HepG2 (cell line): ENCODE measurements around the gene PPP1R16B. TPM values are rescaled to one million over a fixed set of nuclear protein-coding genes. Genes with fewer than 3 reads are reported as not detected.

Experiments
- ATAC-seq: fragments of 200-7000 bp; cut with Tn5 transposase; 3 replicates; pipeline ENCODE4 v1.9.1; 2020; ENCODE audit warnings: mild to moderate bottlenecking, moderate library complexity
- BruUV-seq: library from RNA; stranded (reverse); fragments of 400-500 nt; replicated peaks from 2 replicates; lab custom pipeline; 2021; lab: Mats Ljungman, UMichigan
- CTCF ChIA-PET: fragments of 300-600 bp; formaldehyde crosslinking; extraction: SDS; loops from one replicate; lab custom pipeline; 2021; ENCODE audit warnings: low total read pairs, inconsistent platforms, low intra/inter-chr PET ratio; lab: Yijun Ruan, JAX
- POLR2A ChIA-PET: fragments of 350-600 bp; sonication (Branson Sonifier 250); formaldehyde crosslinking; loops from one replicate; lab custom pipeline; 2020; ENCODE audit warnings: antibody characterized with exemption, inconsistent platforms; lab: Yijun Ruan, JAX
- DNase-seq: peaks from one replicate; pipeline ENCODE4 v3.0.0-alpha.2; 2015; ENCODE audit warnings: low spot score
- FAIRE-seq: peaks from 3 replicates; lab custom pipeline; 2011; peaks lifted over from hg19 to GRCh38; lab: Jason Lieb, UNC
- H2AFZ ChIP-seq: one replicate; pipeline ENCODE4 v1.6.1; 2011; ENCODE audit warnings: low read length, inconsistent platforms
- H3K27ac ChIP-seq: fragments of 300-600 bp; 3 replicates; pipeline ENCODE4 v1.8.0; 2011; ENCODE audit warnings: mixed run types, mild to moderate bottlenecking, mixed read lengths, low read length, inconsistent platforms; ENCODE audit not compliant: insufficient read depth; ENCODE audit errors: extremely low read length
- H3K27me3 ChIP-seq, 2 experiments: fragments of 200-600 bp in 1 of 2; 2 replicates in 1 of 2; 3 replicates in 1 of 2; pipeline versions ENCODE4 v1.6.0 to v1.8.0; 2011; ENCODE audit warnings: low read length in 2 of 2, mild to moderate bottlenecking in 2 of 2, moderate library complexity in 2 of 2, inconsistent platforms in 1 of 2; ENCODE audit not compliant: insufficient read depth in 2 of 2, control insufficient read depth in 1 of 2
- H3K36me3 ChIP-seq, 2 experiments: fragments of 200-600 bp in 1 of 2; replicated peaks in 1 of 2; 2 replicates in 1 of 2; 3 replicates in 1 of 2; pipeline versions ENCODE4 v1.5.1 to v1.8.0; 2011; ENCODE audit warnings: low read length in 2 of 2, inconsistent platforms in 1 of 2; ENCODE audit not compliant: insufficient read depth in 2 of 2, control insufficient read depth in 1 of 2
- H3K4me1 ChIP-seq: 2 replicates; pipeline ENCODE4 v1.5.1; 2012; ENCODE audit warnings: low read length, inconsistent platforms; ENCODE audit not compliant: insufficient read depth
- H3K4me2 ChIP-seq: 2 replicates; pipeline ENCODE4 v1.6.0; 2011; ENCODE audit warnings: low read depth, low read length, inconsistent platforms
- H3K4me3 ChIP-seq, 3 experiments: fragments of 200-600 bp in 1 of 3; sonication (generic), shearing (Covaris generic) in 1 of 3; replicated peaks in 1 of 3; 2 replicates each; pipeline ENCODE4 v1.5.1; 2011 to 2016; ENCODE audit warnings: low read length in 3 of 3, inconsistent platforms in 2 of 3, low read depth in 2 of 3, mild to moderate bottlenecking in 2 of 3, control low read depth in 1 of 3, mixed read lengths in 1 of 3; ENCODE audit not compliant: insufficient read depth in 1 of 3
- H3K79me2 ChIP-seq: one replicate; pipeline ENCODE4 v1.6.1; 2011; ENCODE audit warnings: low read length, inconsistent platforms; ENCODE audit not compliant: insufficient read depth
- H3K9ac ChIP-seq: 2 replicates; pipeline ENCODE4 v1.6.0; 2011; ENCODE audit warnings: mild to moderate bottlenecking, low read depth, low read length, inconsistent platforms; ENCODE audit not compliant: insufficient read depth
- H3K9me3 ChIP-seq: 2 replicates; pipeline ENCODE4 v1.5.1; 2012; ENCODE audit warnings: mild to moderate bottlenecking, low read length
- H4K20me1 ChIP-seq: 2 replicates; pipeline ENCODE4 v1.6.0; 2011; ENCODE audit warnings: inconsistent platforms, mild to moderate bottlenecking, low read length, moderate library complexity; ENCODE audit not compliant: insufficient read depth
- ATF5 ChIP-seq: sonication (generic); formaldehyde crosslinking; IDR thresholded peaks from 2 replicates; pipeline ENCODE4 v1.4.0; 2020; ENCODE audit warnings: mild to moderate bottlenecking, low read depth, missing genetic modification reagents
- CAMTA2 ChIP-seq: sonication (generic); formaldehyde crosslinking; IDR thresholded peaks from 2 replicates; pipeline ENCODE4 v1.4.0; 2020; ENCODE audit warnings: mild to moderate bottlenecking, missing genetic modification reagents, borderline replicate concordance
- JDP2 ChIP-seq: sonication (generic); formaldehyde crosslinking; IDR thresholded peaks from 2 replicates; pipeline ENCODE4 v1.8.1; 2022; ENCODE audit warnings: missing genetic modification reagents, borderline replicate concordance
- KDM4B ChIP-seq: sonication (generic); formaldehyde crosslinking; IDR thresholded peaks from 2 replicates; pipeline ENCODE4 v1.4.0; 2020; ENCODE audit warnings: missing genetic modification reagents
- KDM6A ChIP-seq: IDR thresholded peaks from 2 replicates; pipeline ENCODE4 v1.6.1; 2016; ENCODE audit warnings: low read depth
- KLF16 ChIP-seq, 2 experiments: sonication (generic) in 1 of 2; formaldehyde crosslinking in 1 of 2; IDR thresholded peaks; 2 replicates each; pipeline versions ENCODE4 v1.6.1 to v1.8.0; 2016 to 2023; ENCODE audit warnings: missing genetic modification reagents in 2 of 2, missing compliant biosample characterization in 1 of 2
- MBD4 ChIP-seq: IDR thresholded peaks from 2 replicates; pipeline ENCODE4 v1.6.1; 2012; ENCODE audit warnings: low read length, inconsistent platforms, borderline replicate concordance
- MBNL3 ChIP-seq: fragments of 250-450 bp; sonication (Bioruptor Pico); conservative IDR thresholded peaks from 2 replicates; pipeline ENCODE4 v1.8.0; 2022; ENCODE audit warnings: mild to moderate bottlenecking, inconsistent platforms
- NFE2 ChIP-seq: sonication (generic); formaldehyde crosslinking; IDR thresholded peaks from 2 replicates; pipeline ENCODE4 v1.4.0; 2020; ENCODE audit warnings: missing genetic modification reagents
- PLSCR1 ChIP-seq: sonication (generic); formaldehyde crosslinking; IDR thresholded peaks from 2 replicates; pipeline ENCODE4 v1.5.0; 2020; ENCODE audit warnings: missing genetic modification reagents, mild to moderate bottlenecking, borderline replicate concordance
- SMYD3 ChIP-seq: sonication (generic); formaldehyde crosslinking; IDR thresholded peaks from 2 replicates; pipeline ENCODE4 v1.8.1; 2023; ENCODE audit warnings: mild to moderate bottlenecking, missing genetic modification reagents
- SP1 ChIP-seq, 2 experiments: fragments of 450-650 bp in 1 of 2; sonication (generic) in 1 of 2; formaldehyde crosslinking in 1 of 2; IDR thresholded peaks; 2 replicates each; pipeline versions ENCODE4 v1.4.0 to v1.6.1; 2016 to 2020; ENCODE audit warnings: missing genetic modification reagents in 1 of 2
- ZBTB38 ChIP-seq: sonication (generic); formaldehyde crosslinking; IDR thresholded peaks from 2 replicates; pipeline ENCODE4 v1.5.1; 2020; ENCODE audit warnings: mild to moderate bottlenecking, missing genetic modification reagents
- ZFP90 ChIP-seq: sonication (generic); formaldehyde crosslinking; IDR thresholded peaks from 2 replicates; pipeline ENCODE4 v1.8.0; 2022; ENCODE audit warnings: missing genetic modification reagents, mild to moderate bottlenecking, inconsistent platforms, borderline replicate concordance
- ZNF12 ChIP-seq: sonication (generic); formaldehyde crosslinking; IDR thresholded peaks from 2 replicates; pipeline ENCODE4 v1.5.0; 2020; ENCODE audit warnings: missing genetic modification reagents
- ZNF609 ChIP-seq: sonication (generic); formaldehyde crosslinking; IDR thresholded peaks from 2 replicates; pipeline ENCODE4 v1.4.0; 2020; ENCODE audit warnings: mild to moderate bottlenecking, missing genetic modification reagents, borderline replicate concordance
- WGBS: methylation state at CpG from one replicate; pipeline ENCODE4 v1.1.6; 2017; ENCODE audit warnings: low lambda C conversion rate; 5-methylcytosine and 5-hydroxymethylcytosine counted together
- in situ Hi-C: cut with HindIII; loops from 2 replicates; pipeline ENCODE4 v1.10.0; 2017; ENCODE audit warnings: low pct_unique_long_range_greater_than_20kb; ENCODE audit not compliant: extremely low pct_ligation_motif_present
- intact Hi-C: fragments of 100-400 bp; cut with micrococcal nuclease; formaldehyde crosslinking; loops from one replicate; pipeline ENCODE4 v1.10.0; 2022; ENCODE audit not compliant: unreplicated experiment
- polyA plus RNA-seq, 8 experiments: library from polyadenylated mRNA; depleted of rRNA in 3 of 8; stranded (reverse) in 7 of 8; unstranded in 1 of 8; fragments of >200 nt; fragmentation: Illumina TruSeq in 4 of 8; extraction: Trizol in 4 of 8; gene quantifications; 2 replicates each; pipeline versions ENCODE4 v1.2.1 to v1.2.3, GENCODE V29; 2011 to 2016; ENCODE audit warnings: low read depth in 4 of 8, missing spikeins in 1 of 8, mixed read lengths in 1 of 8; ENCODE audit not compliant: insufficient read depth in 1 of 8
- total RNA-seq, 5 experiments: library from RNA; depleted of rRNA; stranded (reverse); fragments of >200 nt; fragmentation: Illumina TruSeq; extraction: Trizol; gene quantifications; 2 replicates each; pipeline ENCODE4 v1.2.3, GENCODE V29; 2016; ENCODE audit warnings: low read depth in 1 of 5

The PPP1R16B gene
- total and polyA plus RNA-seq, 2 of the 13 experiments (the other 11 are each of a cell fraction or from before 2014, with no cell fraction given) = 0.02 to 0.11 TPM

- ChIA-PET POLR2A (no interaction called here), CTCF (no interaction called here)
- H3K36me3 ChIP-seq = no peaks in the 10 kb centered on the region
- intact Hi-C loops = no loop called here
- no peak overlapping the region for H2AFZ ChIP-seq
- in situ Hi-C loops = no loop called here
- DNase-seq = no peak
- no peak for FAIRE-seq
- H3K4me2 ChIP-seq = no peak overlapping the region
- no peaks in the 10 kb centered on the region for H3K79me2 ChIP-seq
- no TSS peak for BruUV-seq
- H4K20me1 ChIP-seq = no peaks in the 10 kb centered on the region
- no peak overlapping the region for H3K4me3 ChIP-seq
- no peak overlapping the region for H3K9ac ChIP-seq
- H3K27me3 ChIP-seq = peaks cover 0 to 4% of the 10 kb centered on the region in 2 experiments; a peak in 2 of 5 replicates
- no peak overlapping the region for H3K27ac ChIP-seq
- no peaks in the 10 kb centered on the region for H3K4me1 ChIP-seq
- no peak for ATAC-seq
- WGBS = 1% methylated on average over 4 of the region's 4 CpGs
- H3K9me3 ChIP-seq = no peaks in the 10 kb centered on the region
- no peak for TF ChIP-seq PLSCR1 (CRISPR knock-in tag)
- no peak for TF ChIP-seq KDM6A
- TF ChIP-seq KLF16 (CRISPR knock-in tag; IDR thresholded peaks at IDR 0.05) = no peak
- no peak for TF ChIP-seq ATF5 (CRISPR knock-in tag)
- no peak for TF ChIP-seq CAMTA2 (CRISPR knock-in tag)
- no peak for TF ChIP-seq ZFP90 (CRISPR knock-in tag)
- TF ChIP-seq MBD4 = no peak
- no peak for TF ChIP-seq SMYD3 (CRISPR knock-in tag)
- no peak for TF ChIP-seq ZNF12 (CRISPR knock-in tag)
- TF ChIP-seq KDM4B (CRISPR knock-in tag) = no peak
- TF ChIP-seq SP1 (IDR thresholded peaks at IDR 0.05) = no peak
- TF ChIP-seq SP1 (CRISPR knock-in tag; IDR thresholded peaks at IDR 0.05) = no peak
- TF ChIP-seq ZBTB38 (CRISPR knock-in tag) = no peak
- TF ChIP-seq NFE2 (CRISPR knock-in tag) = no peak
- no peak for TF ChIP-seq ZNF609 (CRISPR knock-in tag)
- TF ChIP-seq MBNL3 (CRISPR knock-in tag) = no peak
- no peak for TF ChIP-seq JDP2 (CRISPR knock-in tag)
These were observed 34.1 kb downstream of the PPP1R16B start for GRCh38 chr20:38839563-38839962.
